GM23248 (cell line): ENCODE data around the gene SLC22A14. TPM values are rescaled to one million over a fixed set of nuclear protein-coding genes. Genes with fewer than 3 reads are reported as not detected.

Experiments used
- DNase-seq: peaks from one replicate; pipeline ENCODE4 v3.0.0-alpha.2; 2015
- H2AFZ ChIP-seq: fragments of 200-600 bp; sonication (generic); 2 replicates; pipeline ENCODE4 v1.6.1; 2016; ENCODE audit warnings: antibody characterized with exemption
- H3F3A ChIP-seq: fragments of 200-600 bp; sonication (generic); 2 replicates; pipeline ENCODE4 v1.6.1; 2016; ENCODE audit warnings: mild to moderate bottlenecking, antibody characterized with exemption, mixed run types; ENCODE audit not compliant: insufficient read depth
- H3K27ac ChIP-seq: fragments of 200-600 bp; sonication (generic); 2 replicates; pipeline ENCODE4 v1.5.1; 2016; ENCODE audit warnings: mild to moderate bottlenecking
- H3K27me3 ChIP-seq: fragments of 200-600 bp; sonication (generic); replicated peaks from 2 replicates; pipeline ENCODE4 v1.6.1; 2016; ENCODE audit warnings: mild to moderate bottlenecking; ENCODE audit not compliant: insufficient read depth
- H3K36me3 ChIP-seq: fragments of 200-600 bp; sonication (generic); 2 replicates; pipeline ENCODE4 v1.6.1; 2016; ENCODE audit warnings: low read depth, mild to moderate bottlenecking
- H3K4me1 ChIP-seq: fragments of 200-600 bp; sonication (generic); 2 replicates; pipeline ENCODE4 v1.6.1; 2016; ENCODE audit warnings: mild to moderate bottlenecking; ENCODE audit not compliant: insufficient read depth
- H3K4me2 ChIP-seq: fragments of 200-600 bp; sonication (generic); one replicate; pipeline ENCODE4 v1.6.1; 2016; ENCODE audit warnings: mild to moderate bottlenecking; ENCODE audit not compliant: unreplicated experiment
- H3K4me3 ChIP-seq: fragments of 200-600 bp; sonication (generic); 2 replicates; pipeline ENCODE4 v1.5.1; 2016; ENCODE audit warnings: mild to moderate bottlenecking
- H3K79me2 ChIP-seq: fragments of 200-600 bp; sonication (generic); 2 replicates; pipeline ENCODE4 v1.6.1; 2016; ENCODE audit warnings: mild to moderate bottlenecking; ENCODE audit not compliant: insufficient read depth
- H3K9ac ChIP-seq: fragments of 200-600 bp; sonication (generic); 2 replicates; pipeline ENCODE4 v1.6.1; 2016; ENCODE audit warnings: mild to moderate bottlenecking
- H3K9me2 ChIP-seq: fragments of 200-600 bp; sonication (generic); 2 replicates; pipeline ENCODE4 v1.6.1; 2016; ENCODE audit warnings: mixed run types, mild to moderate bottlenecking, moderate library complexity; ENCODE audit not compliant: insufficient read depth
- H3K9me3 ChIP-seq: fragments of 200-600 bp; sonication (generic); one replicate; pipeline ENCODE4 v1.6.1; 2017; ENCODE audit warnings: low read depth
- H4K20me1 ChIP-seq: fragments of 200-600 bp; sonication (generic); 2 replicates; pipeline ENCODE4 v1.6.0; 2016; ENCODE audit not compliant: insufficient read depth
- EZH2 ChIP-seq: fragments of 200-600 bp; sonication (generic); IDR thresholded peaks from 2 replicates; pipeline ENCODE4 v1.6.1; 2018; ENCODE audit warnings: antibody characterized with exemption, mild to moderate bottlenecking; ENCODE audit not compliant: insufficient read depth, poor library complexity, severe bottlenecking
- EZH2phosphoT487 ChIP-seq: fragments of 200-600 bp; sonication (generic); IDR thresholded peaks from 2 replicates; pipeline ENCODE4 v1.6.1; 2018; ENCODE audit warnings: antibody characterized with exemption, moderate library complexity, mild to moderate bottlenecking, low read depth; ENCODE audit not compliant: insufficient read depth
- WGBS, 2 experiments: methylation state at CpG; one replicate each; pipeline ENCODE4 v1.1.6; 2015 to 2017; ENCODE audit warnings: low lambda C conversion rate in 2 of 2, low coverage in 1 of 2; ENCODE audit errors: missing lambda C conversion rate in 2 of 2; 5-methylcytosine and 5-hydroxymethylcytosine counted together
- in situ Hi-C: fragments of 300-500 bp; cut with MboI; formaldehyde crosslinking; loops from 2 replicates; pipeline ENCODE4 v1.15.0; 2020
- polyA plus RNA-seq: library from polyadenylated mRNA; unstranded; fragments of >200 nt; fragmentation: Nextera tagmentation; extraction: Ambion mirVana; gene quantifications from 2 replicates; pipeline ENCODE4 v1.2.1, GENCODE V29; 2016
- total RNA-seq: library from RNA; depleted of rRNA; stranded (reverse); fragments of >200 nt; shearing (Covaris generic); gene quantifications from 2 replicates; pipeline ENCODE4 v1.2.3, GENCODE V29; 2014

SLC22A14 gene
- total and polyA plus RNA-seq, 2 experiments from 2014 or later, result 0.08 TPM; not detected in 1

DNA sequence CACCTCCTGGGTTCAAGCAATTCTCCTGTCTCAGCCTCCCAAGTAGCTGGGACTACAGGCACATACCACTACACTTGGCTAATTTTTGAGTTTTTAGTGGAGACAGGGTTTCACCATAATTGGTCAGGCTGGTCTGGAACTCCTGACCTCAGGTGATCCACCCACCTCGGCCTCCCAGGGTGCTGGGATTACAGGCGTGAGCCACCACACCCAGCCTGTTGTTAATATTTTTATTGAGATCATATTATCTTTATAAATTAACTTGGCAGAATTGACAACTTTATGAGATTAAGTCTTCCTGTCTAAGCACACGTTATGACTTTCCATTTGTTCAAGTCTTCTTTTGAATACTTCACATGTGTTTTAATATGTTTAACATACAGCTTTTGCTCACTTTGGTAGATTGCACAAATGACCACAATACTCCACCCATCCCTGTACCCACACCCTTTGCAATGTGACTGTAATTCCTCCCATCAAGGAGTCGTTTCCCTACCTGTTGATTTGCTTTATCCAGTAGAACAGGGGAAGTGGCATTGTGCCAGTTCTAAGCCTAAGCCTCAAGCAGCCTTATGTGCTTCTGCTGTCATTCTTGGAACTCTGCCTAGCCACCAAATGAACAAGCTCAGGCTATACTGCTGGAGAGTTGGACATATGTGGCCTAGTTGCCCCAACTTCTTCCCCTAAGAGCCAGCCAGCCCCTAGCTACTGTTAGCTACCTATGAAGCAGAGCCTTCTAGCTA lies 72.7 kb downstream of the SLC22A14 start:
- H3K79me2 ChIP-seq, result peaks cover 24% of the 10 kb centered on the region
- TF ChIP-seq EZH2 (no peak), EZH2phosphoT487 (no peak)
- no peak overlapping the region for H3K4me3 ChIP-seq
- no peak overlapping the region for H3K4me2 ChIP-seq
- no peaks in the 10 kb centered on the region for H3K9me3 ChIP-seq
- WGBS, 2 experiments, result 46 to 48% methylated on average over 4 of the region's 4 CpGs
- H3K27me3 ChIP-seq, result no peaks in the 10 kb centered on the region
- H3K9me2 ChIP-seq, result no peaks in the 10 kb centered on the region
- H4K20me1 ChIP-seq, result no peaks in the 10 kb centered on the region
- H3K36me3 ChIP-seq, result no peaks in the 10 kb centered on the region
- H3F3A ChIP-seq, result no peaks in the 10 kb centered on the region
- H3K4me1 ChIP-seq, result peaks cover 4% of the 10 kb centered on the region; the same call in 1 of the 2 replicates
- H3K27ac ChIP-seq, result no peak overlapping the region
- in situ Hi-C loops, result no loop called here
- no peak overlapping the region for H3K9ac ChIP-seq
- H2AFZ ChIP-seq, result no peak overlapping the region
- DNase-seq, result peak; percentile 33

DNA sequence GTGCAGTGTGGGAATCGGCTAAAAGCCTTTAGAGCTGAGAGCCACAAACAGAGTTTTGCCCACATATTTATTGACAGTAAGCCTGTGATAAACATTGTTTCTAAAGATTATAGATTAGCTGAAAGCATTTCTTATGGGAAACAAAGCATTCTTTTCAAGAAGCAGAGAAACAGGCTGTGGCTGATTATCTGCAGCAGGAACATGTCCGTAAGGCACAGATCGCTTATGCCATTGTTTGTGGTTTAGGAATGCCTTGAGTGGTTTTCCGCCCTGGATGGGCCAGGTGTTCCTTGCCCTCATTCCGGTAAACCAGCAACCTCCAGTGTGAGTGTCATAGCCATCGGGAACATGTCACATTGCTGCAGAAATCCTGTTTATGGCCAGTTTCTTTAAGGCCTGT lies 76.9 kb downstream of the SLC22A14 start:
- 97 to 98% methylated on average over 6 of the region's 6 CpGs for WGBS, 2 experiments
- no peaks in the 10 kb centered on the region for H3K9me3 ChIP-seq
- H3K4me2 ChIP-seq, result no peak overlapping the region
- H2AFZ ChIP-seq, result no peak overlapping the region
- no peaks in the 10 kb centered on the region for H3K9me2 ChIP-seq
- no peak overlapping the region for H3K4me3 ChIP-seq
- in situ Hi-C loops, result no loop called here
- DNase-seq, result no peak
- no peaks in the 10 kb centered on the region for H3K36me3 ChIP-seq
- H3F3A ChIP-seq, result no peaks in the 10 kb centered on the region
- H3K79me2 ChIP-seq, result peaks cover 4% of the 10 kb centered on the region; the same call in 1 of the 2 replicates
- no peak overlapping the region for H3K27ac ChIP-seq
- no peak overlapping the region for H3K9ac ChIP-seq
- no peaks in the 10 kb centered on the region for H3K4me1 ChIP-seq
- TF ChIP-seq EZH2 (no peak), EZH2phosphoT487 (no peak)
- no peaks in the 10 kb centered on the region for H3K27me3 ChIP-seq
- H4K20me1 ChIP-seq, result no peaks in the 10 kb centered on the region

DNA sequence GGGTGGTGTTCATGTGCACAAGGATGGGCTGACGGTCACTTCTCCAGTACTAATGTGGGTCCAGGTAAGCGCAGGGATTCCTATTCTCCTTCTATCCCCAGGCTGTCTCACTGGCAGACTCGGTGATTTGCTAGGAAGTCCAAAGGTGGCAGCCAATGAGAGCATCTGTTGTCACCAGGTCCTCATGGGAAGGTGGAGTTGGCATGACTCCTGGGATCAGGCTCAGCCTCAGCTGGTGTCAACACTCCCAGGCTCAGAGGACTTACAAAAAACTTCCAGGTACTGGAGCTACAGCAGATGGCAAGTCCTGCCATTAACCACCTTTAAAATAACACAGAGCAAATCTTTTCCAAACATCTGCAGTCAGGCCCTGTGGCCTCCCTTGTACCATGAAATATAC lies 78.3 kb downstream of the SLC22A14 start:
- Histone ChIP-seq H3K36me3 (no peaks in the 10 kb centered on the region), H3K4me2 (no peak overlapping the region), H3K27me3 (no peaks in the 10 kb centered on the region), H2AFZ (no peak overlapping the region), H4K20me1 (no peaks in the 10 kb centered on the region), H3K9me2 (no peaks in the 10 kb centered on the region), H3K9ac (no peak overlapping the region), H3F3A (no peaks in the 10 kb centered on the region), H3K79me2 (no peaks in the 10 kb centered on the region), H3K27ac (no peak overlapping the region), H3K4me3 (no peak overlapping the region), H3K9me3 (no peaks in the 10 kb centered on the region), H3K4me1 (no peaks in the 10 kb centered on the region)
- TF ChIP-seq EZH2 (no peak), EZH2phosphoT487 (no peak)
- WGBS, 2 experiments, result 96 to 100% methylated on average over 3 of the region's 3 CpGs
- in situ Hi-C loops, result no loop called here
- DNase-seq, result no peak

DNA sequence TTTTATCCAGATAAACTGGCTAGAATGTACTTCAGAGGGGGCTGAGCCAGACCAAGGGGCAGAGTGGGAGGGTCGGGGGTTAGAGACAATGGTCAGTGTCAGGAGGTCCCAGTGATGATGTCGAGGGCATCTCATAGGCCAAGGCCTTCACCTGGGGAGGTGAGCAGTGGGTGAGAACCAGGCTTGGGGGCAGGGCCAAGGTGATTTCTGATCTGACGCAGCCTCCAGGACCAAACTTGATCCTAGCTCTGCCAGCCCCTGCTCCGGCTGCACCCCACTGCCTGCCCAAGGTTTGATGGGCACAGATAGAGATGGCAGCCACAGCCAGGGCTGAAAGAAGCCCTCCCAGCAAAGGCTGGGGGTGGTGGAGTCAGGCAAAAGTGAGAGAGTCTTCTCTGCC lies 79.4 kb downstream of the SLC22A14 start:
- H3K4me1 ChIP-seq, result no peaks in the 10 kb centered on the region
- no peaks in the 10 kb centered on the region for H3K9me2 ChIP-seq
- no peaks in the 10 kb centered on the region for H3K27me3 ChIP-seq
- H3F3A ChIP-seq, result no peaks in the 10 kb centered on the region
- H4K20me1 ChIP-seq, result no peaks in the 10 kb centered on the region
- H3K4me3 ChIP-seq, result no peak overlapping the region
- H3K36me3 ChIP-seq, result no peaks in the 10 kb centered on the region
- in situ Hi-C loops, result no loop called here
- no peak overlapping the region for H3K9ac ChIP-seq
- no peak for DNase-seq
- H2AFZ ChIP-seq, result no peak overlapping the region
- TF ChIP-seq EZH2phosphoT487, result no peak
- no peak for TF ChIP-seq EZH2
- no peaks in the 10 kb centered on the region for H3K79me2 ChIP-seq
- 60 to 76% methylated on average over 4 of the region's 4 CpGs for WGBS, 2 experiments
- H3K9me3 ChIP-seq, result no peaks in the 10 kb centered on the region
- no peak overlapping the region for H3K4me2 ChIP-seq
- H3K27ac ChIP-seq, result no peak overlapping the region
